Measurements from ENCODE around the gene PDE6A. TPM values are rescaled to one million over a fixed set of nuclear protein-coding genes. Genes with fewer than 3 reads are reported as not detected.
A peak's percentile ranks its signal among the peaks of the same experiment; 100 is the strongest.

Gene PDE6A
- total RNA-seq, 1 experiment from 2014 or later = 2.6 TPM

DNA sequence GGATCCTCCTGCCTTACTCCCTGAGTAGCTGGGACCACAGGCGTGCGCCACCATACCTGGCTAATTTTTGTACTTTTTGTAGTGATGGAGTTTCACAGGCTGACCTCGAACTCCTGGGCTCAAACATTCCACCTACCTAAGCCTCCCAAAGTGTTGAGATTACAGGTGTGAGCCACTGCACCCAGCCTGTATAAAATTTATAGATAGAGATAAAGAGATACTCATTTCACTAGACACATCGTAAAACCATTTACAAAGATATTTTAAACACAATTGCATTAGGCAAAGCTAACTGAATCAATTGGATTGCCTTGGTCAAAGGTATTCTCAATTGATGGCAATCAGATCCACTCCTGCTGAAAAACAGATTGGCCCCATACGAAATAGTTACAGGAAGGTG, 52.0 kb downstream of the PDE6A start:
- Mint-ChIP-seq H3K27ac (ENCODE audit: unreplicated experiment) (no peak overlapping the region), H3K27me3 (ENCODE audit: insufficient read depth, unreplicated experiment) (no peaks in the 10 kb centered on the region), H3K4me3 (ENCODE audit: unreplicated experiment) (no peak overlapping the region), H3K4me1 (ENCODE audit: low read depth, unreplicated experiment) (peaks cover 13% of the 10 kb centered on the region), H3K9me3 (ENCODE audit: unreplicated experiment) (peaks cover 9% of the 10 kb centered on the region), H3K36me3 (ENCODE audit: insufficient read depth, unreplicated experiment) (no peaks in the 10 kb centered on the region)
- Histone ChIP-seq H3K9me3 (no peaks in the 10 kb centered on the region), H3K4me3 (ENCODE audit: low read depth, low read length) (no peak overlapping the region), H3K36me3 (ENCODE audit: control insufficient read depth, insufficient read depth, low read length) (no peaks in the 10 kb centered on the region), H3K4me1 (peaks cover 5% of the 10 kb centered on the region), H3K27me3 (replicated peaks; ENCODE audit: control insufficient read depth, insufficient read depth, low read length) (no peaks in the 10 kb centered on the region)
- POLR2A ChIA-PET = no interaction called here
- no peak for TF ChIP-seq CTCF (IDR thresholded peaks at IDR 0.05; ENCODE audit: insufficient read depth in 1 of 2, low read depth in 1 of 2, low read length in 1 of 2, severe bottlenecking in 1 of 2, unreplicated experiment in 1 of 2)
- CTCF ChIA-PET = no interaction called here
- BruUV-seq (replicated peaks) = no TSS peak
- no peak for DNase-seq
- intact Hi-C loops (cut with micrococcal nuclease; ENCODE audit: unreplicated experiment) = no loop called here

- H3K27ac Mint-ChIP-seq (ENCODE audit: unreplicated experiment) = peak overlapping the region; percentile 90
- Histone ChIP-seq H3K9me3 (no peaks in the 10 kb centered on the region), H3K36me3 (ENCODE audit: control insufficient read depth, insufficient read depth, low read length) (no peaks in the 10 kb centered on the region), H3K4me3 (ENCODE audit: low read depth, low read length) (no peak overlapping the region), H3K4me1 (peaks cover 25% of the 10 kb centered on the region), H3K27me3 (replicated peaks; ENCODE audit: control insufficient read depth, insufficient read depth, low read length) (no peaks in the 10 kb centered on the region)
- no peaks in the 10 kb centered on the region for H3K36me3 Mint-ChIP-seq (ENCODE audit: insufficient read depth, unreplicated experiment)
- DNase-seq = no peak
- H3K9me3 Mint-ChIP-seq (ENCODE audit: unreplicated experiment) = peaks cover 9% of the 10 kb centered on the region
- no peaks in the 10 kb centered on the region for H3K27me3 Mint-ChIP-seq (ENCODE audit: insufficient read depth, unreplicated experiment)
- no peak for TF ChIP-seq CTCF (IDR thresholded peaks at IDR 0.05; ENCODE audit: insufficient read depth in 1 of 2, low read depth in 1 of 2, low read length in 1 of 2, severe bottlenecking in 1 of 2, unreplicated experiment in 1 of 2)
- peaks cover 21% of the 10 kb centered on the region for H3K4me1 Mint-ChIP-seq (ENCODE audit: low read depth, unreplicated experiment)
- no peak overlapping the region for H3K4me3 Mint-ChIP-seq (ENCODE audit: unreplicated experiment)
- POLR2A ChIA-PET = no interaction called here
- intact Hi-C loops (cut with micrococcal nuclease; ENCODE audit: unreplicated experiment) = no loop called here
- CTCF ChIA-PET = no interaction called here
- no TSS peak for BruUV-seq (replicated peaks)
These were observed 56.3 kb downstream of the PDE6A start for GRCh38 chr5:149888280-149888679.

DNA sequence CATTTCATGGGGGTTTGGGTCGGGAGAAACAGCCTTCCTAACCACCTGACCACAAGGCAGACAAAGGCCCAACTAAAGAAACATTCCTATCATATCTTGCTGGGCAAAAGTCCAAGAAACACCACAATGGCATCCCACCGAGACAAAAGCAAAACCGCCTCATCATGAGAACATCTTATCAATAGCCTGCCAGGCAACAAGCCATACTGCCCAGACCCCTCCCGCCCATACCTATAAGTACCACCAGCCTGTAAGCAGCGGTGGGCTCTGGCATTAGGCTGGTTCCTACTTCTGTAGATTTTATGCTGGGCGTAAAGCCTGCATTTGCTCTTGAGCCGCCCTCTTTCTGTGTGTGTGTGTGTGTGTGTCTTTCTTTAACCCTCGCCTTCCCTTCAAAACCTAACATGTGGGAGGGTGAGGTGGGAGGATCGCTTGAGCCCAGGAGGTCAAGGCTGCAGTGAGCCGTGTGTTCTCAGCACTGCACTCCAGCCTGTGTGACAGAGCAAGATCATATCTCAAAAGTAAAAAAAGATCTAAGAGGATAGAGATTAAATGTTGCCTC, 56.9 kb downstream of the PDE6A start:
- H3K36me3 Mint-ChIP-seq (ENCODE audit: insufficient read depth, unreplicated experiment) = no peaks in the 10 kb centered on the region
- CTCF ChIA-PET = no interaction called here
- H3K27me3 Mint-ChIP-seq (ENCODE audit: insufficient read depth, unreplicated experiment) = no peaks in the 10 kb centered on the region
- Histone ChIP-seq H3K36me3 (ENCODE audit: control insufficient read depth, insufficient read depth, low read length) (no peaks in the 10 kb centered on the region), H3K4me3 (ENCODE audit: low read depth, low read length) (peak overlapping the region; percentile 5; the same call in 1 of the 2 replicates), H3K4me1 (peaks cover 25% of the 10 kb centered on the region), H3K9me3 (no peaks in the 10 kb centered on the region), H3K27me3 (replicated peaks; ENCODE audit: control insufficient read depth, insufficient read depth, low read length) (no peaks in the 10 kb centered on the region)
- H3K9me3 Mint-ChIP-seq (ENCODE audit: unreplicated experiment) = peaks cover 9% of the 10 kb centered on the region
- H3K4me1 Mint-ChIP-seq (ENCODE audit: low read depth, unreplicated experiment) = peaks cover 21% of the 10 kb centered on the region
- intact Hi-C loops (cut with micrococcal nuclease; ENCODE audit: unreplicated experiment) = loop anchor here (1.0 kb wide), 2 partner anchors 55 to 73 kb away; partner anchors contain the start of gene SLC26A2
- H3K4me3 Mint-ChIP-seq (ENCODE audit: unreplicated experiment) = peak overlapping the region; percentile 64
- DNase-seq = peak; percentile 84 to 88
- no TSS peak for BruUV-seq (replicated peaks)
- POLR2A ChIA-PET = interaction anchor here (1.0 kb wide), 1 partner anchor 72 kb away, joined by 6 read pairs; the partner anchor contains the start of gene SLC26A2
- TF ChIP-seq CTCF (IDR thresholded peaks at IDR 0.05; ENCODE audit: insufficient read depth in 1 of 2, low read depth in 1 of 2, low read length in 1 of 2, severe bottlenecking in 1 of 2, unreplicated experiment in 1 of 2) = no peak
- peak overlapping the region; percentile 90 for H3K27ac Mint-ChIP-seq (ENCODE audit: unreplicated experiment)
